Hepatocyte (in vitro differentiated cells): Measurements from ENCODE around the gene PSMC5.

ENCODE experiments used
- EZH2 ChIP-seq: fragments of 200-600 bp; sonication (generic); IDR thresholded peaks from 2 replicates; pipeline ENCODE4 v1.6.1; 2016; ENCODE audit warnings: antibody characterized with exemption, mild to moderate bottlenecking, borderline replicate concordance
- EZH2phosphoT487 ChIP-seq: fragments of 200-600 bp; sonication (generic); IDR thresholded peaks from one replicate; pipeline ENCODE4 v1.6.1; 2018; ENCODE audit warnings: antibody characterized with exemption, mild to moderate bottlenecking, low read depth, moderate library complexity; ENCODE audit not compliant: unreplicated experiment, severe bottlenecking
- TF ChIP-seq, protein P1 (sequence below): fragments of 200-600 bp; sonication (generic); IDR thresholded peaks from 2 replicates; pipeline ENCODE4 v1.5.1; 2016; ENCODE audit warnings: antibody characterized with exemption, mild to moderate bottlenecking; ENCODE audit not compliant: poor library complexity

- no peak for TF ChIP-seq EZH2
- TF ChIP-seq, protein P1, sequence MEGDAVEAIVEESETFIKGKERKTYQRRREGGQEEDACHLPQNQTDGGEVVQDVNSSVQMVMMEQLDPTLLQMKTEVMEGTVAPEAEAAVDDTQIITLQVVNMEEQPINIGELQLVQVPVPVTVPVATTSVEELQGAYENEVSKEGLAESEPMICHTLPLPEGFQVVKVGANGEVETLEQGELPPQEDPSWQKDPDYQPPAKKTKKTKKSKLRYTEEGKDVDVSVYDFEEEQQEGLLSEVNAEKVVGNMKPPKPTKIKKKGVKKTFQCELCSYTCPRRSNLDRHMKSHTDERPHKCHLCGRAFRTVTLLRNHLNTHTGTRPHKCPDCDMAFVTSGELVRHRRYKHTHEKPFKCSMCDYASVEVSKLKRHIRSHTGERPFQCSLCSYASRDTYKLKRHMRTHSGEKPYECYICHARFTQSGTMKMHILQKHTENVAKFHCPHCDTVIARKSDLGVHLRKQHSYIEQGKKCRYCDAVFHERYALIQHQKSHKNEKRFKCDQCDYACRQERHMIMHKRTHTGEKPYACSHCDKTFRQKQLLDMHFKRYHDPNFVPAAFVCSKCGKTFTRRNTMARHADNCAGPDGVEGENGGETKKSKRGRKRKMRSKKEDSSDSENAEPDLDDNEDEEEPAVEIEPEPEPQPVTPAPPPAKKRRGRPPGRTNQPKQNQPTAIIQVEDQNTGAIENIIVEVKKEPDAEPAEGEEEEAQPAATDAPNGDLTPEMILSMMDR, result no peak
- no peak for TF ChIP-seq EZH2phosphoT487
These were observed 46.3 kb upstream of the PSMC5 start for GRCh38 chr17:63780928-63781327.
